ENCODE data around the gene SF3B3. TPM values are rescaled to one million over a fixed set of nuclear protein-coding genes. Genes with fewer than 3 reads are reported as not detected.

Gene SF3B3
- polyA plus RNA-seq, 4 donors, result 330 to 417 (median 379) TPM

GRCh38 chr16:70561623-70562022, 38.0 kb downstream of the SF3B3 start:
- no peak for DNase-seq (ENCODE audit: low read depth in 4 of 4, low spot score in 3 of 4)

- no peak for DNase-seq (ENCODE audit: low read depth in 4 of 4, low spot score in 3 of 4)
Measured at GRCh38 chr16:70563636-70564035, 40.0 kb downstream of the SF3B3 start.

- no peak for DNase-seq (ENCODE audit: low read depth in 4 of 4, low spot score in 3 of 4)
Measured at GRCh38 chr16:70565053-70565452, 41.4 kb downstream of the SF3B3 start.

GRCh38 chr16:70568601-70569237, 45.1 kb downstream of the SF3B3 start:
- DNase-seq (ENCODE audit: low read depth in 4 of 4, low spot score in 3 of 4), result no peak

GRCh38 chr16:70569752-70570151, 46.1 kb downstream of the SF3B3 start:
- DNase-seq (ENCODE audit: low read depth in 4 of 4, low spot score in 3 of 4), result no peak

GRCh38 chr16:70570967-70571570, 47.5 kb downstream of the SF3B3 start:
- no peak for DNase-seq (ENCODE audit: low read depth in 4 of 4, low spot score in 3 of 4)

- no peak for DNase-seq (ENCODE audit: low read depth in 4 of 4, low spot score in 3 of 4)
Measured at GRCh38 chr16:70571623-70572022, 48.0 kb downstream of the SF3B3 start.

GRCh38 chr16:70572050-70572925, 48.7 kb downstream of the SF3B3 start:
- no peak for DNase-seq (ENCODE audit: low read depth in 4 of 4, low spot score in 3 of 4)

- no peak for DNase-seq (ENCODE audit: low read depth in 4 of 4, low spot score in 3 of 4)
Measured at GRCh38 chr16:70572926-70573270, 49.3 kb downstream of the SF3B3 start.

- peak; percentile 56 to 70 (median 64) for DNase-seq (ENCODE audit: low read depth in 4 of 4, low spot score in 3 of 4)
Measured at GRCh38 chr16:70573451-70574121, 50.0 kb downstream of the SF3B3 start.

GRCh38 chr16:70574595-70575271, 51.1 kb downstream of the SF3B3 start:
- no peak for DNase-seq (ENCODE audit: low read depth in 4 of 4, low spot score in 3 of 4)

- no peak for DNase-seq (ENCODE audit: low read depth in 4 of 4, low spot score in 3 of 4)
Measured at GRCh38 chr16:70575376-70575775, 51.8 kb downstream of the SF3B3 start.

GRCh38 chr16:70576431-70577255, 53.0 kb downstream of the SF3B3 start:
- peak in 1 of 4 donors; percentile 29 for DNase-seq (ENCODE audit: low read depth in 4 of 4, low spot score in 3 of 4)

GRCh38 chr16:70577256-70577698, 53.7 kb downstream of the SF3B3 start:
- DNase-seq (ENCODE audit: low read depth in 4 of 4, low spot score in 3 of 4), result no peak

- DNase-seq (ENCODE audit: low read depth in 4 of 4, low spot score in 3 of 4), result no peak
Measured at GRCh38 chr16:70578035-70578434, 54.4 kb downstream of the SF3B3 start.

- no peak for DNase-seq (ENCODE audit: low read depth in 4 of 4, low spot score in 3 of 4)
Measured at GRCh38 chr16:70579248-70579647, 55.6 kb downstream of the SF3B3 start.

- DNase-seq (ENCODE audit: low read depth in 4 of 4, low spot score in 3 of 4), result no peak
Measured at GRCh38 chr16:70579648-70580630, 56.3 kb downstream of the SF3B3 start.

GRCh38 chr16:70582280-70582978, 58.8 kb downstream of the SF3B3 start:
- no peak for DNase-seq (ENCODE audit: low read depth in 4 of 4, low spot score in 3 of 4)
